HEK293T (cell line): Measurements from ENCODE around the gene SPSB1.

Experiments used
- CTCF ChIA-PET: fragments of 350-600 bp; formaldehyde crosslinking; extraction: SDS; loops from one replicate; lab custom pipeline; 2021; ENCODE audit warnings: antibody characterized with exemption, inconsistent platforms; lab: Yijun Ruan, JAX
- POLR2A ChIA-PET: fragments of 350-600 bp; formaldehyde crosslinking; extraction: SDS; loops from one replicate; lab custom pipeline; 2020; ENCODE audit warnings: antibody characterized with exemption, inconsistent platforms; lab: Yijun Ruan, JAX
- DNase-seq: peaks from one replicate; pipeline ENCODE4 v3.0.0; 2012; ENCODE audit warnings: mixed read lengths; ENCODE audit errors: extremely low spot score
- ARNT ChIP-seq: fragments of 450-650 bp; IDR thresholded peaks from 2 replicates; pipeline ENCODE4 v1.6.1; 2017; ENCODE audit warnings: mild to moderate bottlenecking
- BHLHE40 ChIP-seq: fragments of 450-650 bp; IDR thresholded peaks from 2 replicates; pipeline ENCODE4 v1.6.1; 2016; ENCODE audit warnings: mild to moderate bottlenecking, moderate library complexity, borderline replicate concordance
- CTBP1 ChIP-seq: fragments of 450-650 bp; IDR thresholded peaks from 2 replicates; pipeline ENCODE4 v1.6.1; 2016; ENCODE audit warnings: borderline replicate concordance
- ELF4 ChIP-seq: fragments of 450-650 bp; IDR thresholded peaks from 2 replicates; pipeline ENCODE4 v1.6.1; 2017; ENCODE audit warnings: antibody characterized with exemption
- FOXA1 ChIP-seq: fragments of 450-650 bp; IDR thresholded peaks from 2 replicates; pipeline ENCODE4 v1.6.1; 2016; ENCODE audit warnings: mild to moderate bottlenecking
- FOXK2 ChIP-seq: fragments of 450-650 bp; IDR thresholded peaks from 2 replicates; pipeline ENCODE4 v1.6.1; 2016; ENCODE audit warnings: mild to moderate bottlenecking
- FOXM1 ChIP-seq: fragments of 450-650 bp; IDR thresholded peaks from 2 replicates; pipeline ENCODE4 v1.6.1; 2017; ENCODE audit warnings: mild to moderate bottlenecking, borderline replicate concordance
- HDGF ChIP-seq: fragments of 450-650 bp; IDR thresholded peaks from 2 replicates; pipeline ENCODE4 v1.6.1; 2017; ENCODE audit warnings: antibody characterized with exemption, borderline replicate concordance
- L3MBTL2 ChIP-seq: fragments of 450-650 bp; conservative IDR thresholded peaks from 2 replicates; pipeline ENCODE4 v1.6.1; 2016; ENCODE audit warnings: mild to moderate bottlenecking
- LEF1 ChIP-seq: fragments of 450-650 bp; IDR thresholded peaks from 2 replicates; pipeline ENCODE4 v1.6.1; 2017; ENCODE audit warnings: mild to moderate bottlenecking, borderline replicate concordance
- NFRKB ChIP-seq: fragments of 450-650 bp; IDR thresholded peaks from 2 replicates; pipeline ENCODE4 v1.6.1; 2016; ENCODE audit warnings: mild to moderate bottlenecking, moderate library complexity
- SP1 ChIP-seq: fragments of 450-650 bp; IDR thresholded peaks from 2 replicates; pipeline ENCODE4 v1.6.1; 2017
- SUZ12 ChIP-seq: fragments of 450-650 bp; IDR thresholded peaks from 2 replicates; pipeline ENCODE4 v1.6.1; 2016; ENCODE audit warnings: mild to moderate bottlenecking
- TARDBP ChIP-seq: fragments of 450-650 bp; IDR thresholded peaks from 2 replicates; pipeline ENCODE4 v1.6.1; 2016
- ZNF384 ChIP-seq: fragments of 450-650 bp; IDR thresholded peaks from 2 replicates; pipeline ENCODE4 v1.6.1; 2016
- TF ChIP-seq, protein P1 (sequence below): fragments of 450-650 bp; IDR thresholded peaks from 2 replicates; pipeline ENCODE4 v1.6.1; 2016

Gene SPSB1

DNA sequence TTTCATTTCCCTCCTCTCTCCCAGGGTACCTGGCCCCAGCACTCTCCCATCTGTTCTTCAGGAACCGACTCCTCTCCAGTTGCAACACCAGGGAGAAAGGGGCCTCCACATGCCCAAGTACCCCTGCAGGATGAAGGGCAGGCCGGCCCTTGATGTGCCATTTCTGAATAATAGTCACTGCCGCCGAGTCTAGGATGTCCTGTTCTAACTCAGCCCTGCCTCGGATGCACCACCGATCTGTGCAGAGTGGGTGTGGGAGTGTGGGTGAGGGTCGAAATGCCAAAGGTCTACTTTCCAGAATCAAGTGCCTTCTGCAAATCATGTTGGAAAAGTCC is 25.4 kb upstream of the SPSB1 start:
- ChIA-PET CTCF (interaction anchor here (0.7 to 1.7 kb wide), 8 partner anchors 10 to 450 kb away, joined by 3 to 20 read pairs (median 4); no protein-coding TSS in a partner anchor), POLR2A (interaction anchor here (1.0 kb wide), 2 partner anchors 223 to 224 kb away, joined by 3 read pairs; no protein-coding TSS in a partner anchor)
- TF ChIP-seq ELF4, result no peak
- no peak for TF ChIP-seq FOXA1
- TF ChIP-seq ZNF384, result no peak
- TF ChIP-seq LEF1, result no peak
- TF ChIP-seq L3MBTL2, result no peak
- TF ChIP-seq FOXK2, result no peak
- no peak for DNase-seq

DNA sequence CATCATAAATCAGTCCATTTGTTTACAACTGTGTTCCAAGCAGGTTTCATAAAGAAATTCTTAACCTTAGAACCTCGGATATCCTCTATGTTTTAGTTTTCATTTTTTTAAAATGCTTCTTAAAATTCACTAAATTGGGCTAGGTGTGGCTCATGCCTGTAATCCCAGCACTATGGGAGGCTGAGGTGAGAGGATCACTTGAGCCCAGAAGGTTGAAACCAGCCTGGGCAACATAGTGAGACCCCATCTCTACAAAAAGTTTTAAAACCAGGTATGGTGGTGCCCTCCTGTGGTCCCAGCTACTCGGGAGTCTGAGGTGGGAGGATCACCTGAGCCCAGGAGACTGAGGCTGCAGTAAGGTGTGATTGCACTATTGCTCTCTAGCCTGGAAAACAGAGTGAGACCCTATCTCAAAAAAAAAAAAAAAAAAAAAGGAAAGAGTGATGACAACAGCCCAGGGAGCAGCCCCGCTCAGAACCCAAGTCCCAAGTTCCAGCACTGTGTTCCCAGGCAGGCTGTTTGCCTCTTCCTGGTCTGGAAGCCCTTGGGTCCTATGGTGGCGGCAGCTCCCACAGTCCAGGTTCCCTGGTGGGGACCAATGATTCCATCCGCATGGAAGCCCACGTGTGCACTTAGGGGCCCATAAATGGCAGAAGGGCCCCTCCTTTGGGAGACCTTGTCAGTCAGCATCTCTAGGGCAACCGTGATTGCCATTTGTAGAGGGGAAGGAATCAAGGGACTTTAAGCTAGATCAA is 24.7 kb upstream of the SPSB1 start:
- DNase-seq, result no peak
- POLR2A ChIA-PET, result no interaction called here
- TF ChIP-seq, protein P1, sequence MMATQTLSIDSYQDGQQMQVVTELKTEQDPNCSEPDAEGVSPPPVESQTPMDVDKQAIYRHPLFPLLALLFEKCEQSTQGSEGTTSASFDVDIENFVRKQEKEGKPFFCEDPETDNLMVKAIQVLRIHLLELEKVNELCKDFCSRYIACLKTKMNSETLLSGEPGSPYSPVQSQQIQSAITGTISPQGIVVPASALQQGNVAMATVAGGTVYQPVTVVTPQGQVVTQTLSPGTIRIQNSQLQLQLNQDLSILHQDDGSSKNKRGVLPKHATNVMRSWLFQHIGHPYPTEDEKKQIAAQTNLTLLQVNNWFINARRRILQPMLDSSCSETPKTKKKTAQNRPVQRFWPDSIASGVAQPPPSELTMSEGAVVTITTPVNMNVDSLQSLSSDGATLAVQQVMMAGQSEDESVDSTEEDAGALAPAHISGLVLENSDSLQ, result no peak
- TF ChIP-seq ZNF384, result no peak
- no peak for TF ChIP-seq SUZ12
- no peak for TF ChIP-seq ARNT
- no peak for TF ChIP-seq FOXM1
- TF ChIP-seq FOXK2, result no peak
- TF ChIP-seq L3MBTL2, result no peak
- no peak for TF ChIP-seq LEF1
- no peak for TF ChIP-seq HDGF
- no peak for TF ChIP-seq TARDBP
- no peak for TF ChIP-seq BHLHE40
- no peak for TF ChIP-seq NFRKB
- CTCF ChIA-PET, result interaction anchor here (0.6 to 1.7 kb wide), 3 partner anchors 59 to 200 kb away, joined by 3 to 14 read pairs (median 3); no protein-coding TSS in a partner anchor

DNA sequence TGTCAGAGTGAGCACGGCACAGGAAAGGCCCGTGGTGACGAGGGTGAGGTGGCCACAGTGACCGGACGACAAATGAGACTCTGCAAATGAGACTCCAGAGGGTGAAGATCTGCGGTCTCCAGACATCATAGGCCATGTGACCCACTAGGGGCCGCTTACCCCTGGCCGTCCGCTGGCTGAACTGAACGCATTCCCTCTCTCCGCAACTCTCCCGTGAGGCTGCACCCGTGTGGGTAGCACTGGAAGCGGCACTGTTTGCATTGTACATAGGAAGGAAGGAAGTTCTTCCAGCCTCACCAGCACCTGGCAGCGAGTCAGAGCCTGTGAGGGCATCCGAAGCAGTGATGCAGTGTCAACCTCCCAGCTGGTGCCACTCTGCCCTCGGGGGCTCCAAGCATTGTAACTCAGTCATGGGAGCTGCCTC is 23.6 kb upstream of the SPSB1 start:
- ChIA-PET CTCF (interaction anchor here (0.6 to 1.0 kb wide), 2 partner anchors 58 to 223 kb away, joined by 3 to 4 read pairs; no protein-coding TSS in a partner anchor), POLR2A (no interaction called here)
- no peak for DNase-seq

DNA sequence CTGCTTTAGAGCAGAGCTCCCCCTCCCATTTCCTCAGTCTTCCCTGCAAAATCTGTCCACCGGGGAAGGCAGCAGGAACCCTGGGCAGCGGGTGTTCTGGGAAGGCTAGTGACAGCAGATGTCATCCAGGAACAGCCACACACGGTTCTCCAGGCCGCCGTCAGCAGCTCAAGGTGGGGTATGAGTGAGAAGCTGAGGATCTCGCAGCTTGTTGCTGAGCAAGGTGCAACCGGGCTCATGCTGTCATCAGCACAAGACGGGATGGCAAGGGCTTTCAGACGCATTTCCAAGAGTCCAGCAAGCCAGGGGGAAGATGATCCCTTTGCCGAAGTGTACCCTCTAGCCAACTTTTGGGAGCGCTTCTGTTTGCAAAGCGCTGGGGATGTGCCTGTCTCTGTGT is 23.0 kb upstream of the SPSB1 start:
- no peak for TF ChIP-seq NFRKB
- TF ChIP-seq CTBP1, result no peak
- TF ChIP-seq FOXA1, result no peak
- TF ChIP-seq ARNT, result no peak
- TF ChIP-seq L3MBTL2, result no peak
- no peak for TF ChIP-seq FOXM1
- no peak for TF ChIP-seq ZNF384
- no peak for TF ChIP-seq TARDBP
- no peak for TF ChIP-seq LEF1
- no peak for TF ChIP-seq FOXK2
- TF ChIP-seq HDGF, result no peak
- no peak for TF ChIP-seq SUZ12
- no peak for TF ChIP-seq BHLHE40
- TF ChIP-seq, protein P1, result no peak
- ChIA-PET POLR2A (no interaction called here), CTCF (interaction anchor here (1.0 kb wide), 1 partner anchor 222 kb away, joined by 4 read pairs; no protein-coding TSS in a partner anchor)
- no peak for DNase-seq

More for the DNA sequence above, 23.6 kb upstream of the SPSB1 start:
- TF ChIP-seq ZNF384, result no peak
- no peak for TF ChIP-seq FOXK2
- TF ChIP-seq, protein P1, result no peak
- no peak for TF ChIP-seq SP1
- TF ChIP-seq HDGF, result no peak
- TF ChIP-seq ELF4, result no peak
- no peak for TF ChIP-seq FOXA1
- TF ChIP-seq SUZ12, result no peak
- TF ChIP-seq FOXM1, result no peak

DNA sequence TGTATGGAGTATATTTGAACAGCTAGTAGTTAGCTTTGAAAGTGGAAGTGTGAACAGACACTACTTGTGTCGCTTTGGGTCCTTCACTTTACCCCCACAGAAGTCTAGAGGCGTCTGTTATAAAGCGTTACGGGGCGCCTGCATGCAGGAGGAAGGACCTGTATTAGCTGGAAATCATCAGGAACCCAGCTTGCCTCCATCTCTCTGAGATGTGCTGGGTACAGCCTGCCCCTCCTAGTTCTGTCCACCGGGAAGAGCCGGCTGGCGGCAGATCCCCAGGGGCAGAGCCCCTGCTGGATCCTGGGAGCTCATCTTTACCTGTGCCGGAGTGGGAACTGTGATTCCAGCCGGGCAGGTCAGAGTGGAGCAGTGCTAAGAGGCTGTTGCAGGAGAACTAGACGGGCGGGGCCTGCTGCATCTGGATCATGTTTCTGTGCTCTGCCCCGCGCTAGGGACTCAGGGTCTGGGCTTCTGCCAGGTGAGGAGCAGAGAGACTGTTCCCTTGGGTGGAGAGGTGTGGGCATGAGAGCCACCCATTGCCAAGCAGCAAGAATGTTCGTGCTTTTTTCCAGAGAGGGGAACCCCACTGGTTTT is 22.3 kb upstream of the SPSB1 start:
- POLR2A ChIA-PET, result no interaction called here
- TF ChIP-seq HDGF, result no peak
- TF ChIP-seq SUZ12, result no peak
- TF ChIP-seq ELF4, result no peak
- TF ChIP-seq, protein P1, result no peak
- TF ChIP-seq FOXK2, result no peak
- no peak for TF ChIP-seq LEF1
- TF ChIP-seq FOXM1, result no peak
- TF ChIP-seq FOXA1, result no peak
- no peak for TF ChIP-seq ZNF384
- TF ChIP-seq ARNT, result no peak
- TF ChIP-seq CTBP1, result no peak
- no peak for TF ChIP-seq L3MBTL2
- no peak for TF ChIP-seq BHLHE40
- TF ChIP-seq NFRKB, result no peak
- CTCF ChIA-PET, result interaction anchor here (1.0 kb wide), 1 partner anchor 222 kb away, joined by 4 read pairs; no protein-coding TSS in a partner anchor
- DNase-seq, result peak; percentile 29
